Amniotic stem cell (primary cell): ENCODE data around the gene RECK.
"Not testable (repeated sequence)": the region's sequence is repeated elsewhere in the genome, so short reads cannot be mapped to it uniquely, and the experiment has no call there.

Experiments used
- DNase-seq: peaks from one replicate; lab custom pipeline; 2025; lab: John Stamatoyannopoulos, UW

The RECK gene

DNA sequence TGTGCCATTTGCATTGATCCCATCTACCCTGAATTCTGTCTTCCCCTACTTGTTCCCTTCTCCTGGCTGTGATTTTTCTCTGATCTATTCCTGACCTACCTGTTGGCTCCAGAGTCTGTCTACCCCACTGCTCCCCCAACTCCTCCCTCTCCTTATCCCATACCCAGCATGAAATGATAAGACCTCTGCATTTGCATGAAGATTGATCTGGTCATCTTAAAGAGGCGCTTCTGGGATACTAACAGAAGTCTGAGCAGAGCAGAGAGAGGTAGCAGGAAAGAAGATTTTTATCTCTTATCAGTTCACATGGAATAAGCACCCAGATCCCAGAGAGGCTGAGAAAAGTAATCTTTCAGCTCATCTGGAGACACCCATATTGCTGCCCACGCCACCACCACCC lies 81.5 kb downstream of the RECK start:
- DNase-seq: no peak

DNA sequence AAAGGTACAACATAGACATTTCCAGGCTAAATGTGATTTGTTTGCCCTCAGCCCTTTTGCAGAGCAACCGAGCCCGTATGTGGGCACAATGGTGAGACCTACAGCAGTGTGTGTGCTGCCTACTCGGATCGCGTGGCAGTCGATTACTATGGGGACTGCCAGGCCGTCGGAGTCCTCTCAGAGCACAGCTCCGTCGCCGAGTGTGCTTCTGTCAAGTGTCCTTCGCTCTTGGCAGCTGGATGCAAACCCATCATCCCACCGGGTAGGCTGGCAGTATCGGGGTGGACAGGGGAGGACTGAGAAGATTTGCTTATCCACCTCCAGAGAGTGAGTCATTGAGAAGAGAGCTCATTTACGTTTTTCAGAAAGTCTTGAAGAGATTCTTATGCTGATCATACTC lies 82.0 kb downstream of the RECK start:
- no peak for DNase-seq

DNA sequence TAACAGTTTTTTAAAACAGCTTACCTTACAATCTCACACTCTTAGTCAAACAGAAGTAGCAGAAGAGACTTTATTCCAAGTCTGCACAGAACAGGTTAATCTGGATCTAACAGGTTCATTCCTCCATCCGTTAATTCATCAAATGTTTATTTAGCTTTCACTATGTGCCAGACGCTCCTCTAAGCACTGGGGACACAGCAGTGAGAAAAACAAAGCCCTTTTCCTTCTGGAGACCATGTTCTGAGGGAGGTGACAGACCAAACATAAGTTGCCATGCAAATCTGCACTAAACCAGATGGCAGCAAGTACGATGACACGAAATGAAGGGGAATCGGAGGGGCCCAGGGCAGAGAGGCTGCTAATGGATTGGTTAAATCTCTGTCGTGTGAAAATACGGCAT lies 82.8 kb downstream of the RECK start:
- no peak for DNase-seq

DNA sequence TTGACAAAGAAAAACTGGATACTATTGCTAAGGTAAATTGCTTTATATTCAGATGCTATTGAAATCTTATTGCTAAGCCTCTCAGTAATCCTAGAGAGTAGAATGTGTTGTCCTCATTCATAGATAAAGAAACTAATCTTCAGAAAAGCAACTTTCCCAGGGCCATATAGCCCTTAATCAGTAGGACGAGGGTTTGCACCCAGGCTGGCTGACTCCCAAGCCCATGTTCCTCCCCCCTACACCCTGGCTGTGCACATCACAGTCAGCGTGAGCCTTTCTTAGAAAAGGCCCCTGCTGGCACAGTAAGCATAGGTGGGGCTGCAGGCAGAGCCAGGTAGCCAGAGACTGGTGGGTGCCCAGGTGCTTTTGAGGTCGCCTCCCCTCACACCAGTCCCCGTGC lies 84.0 kb downstream of the RECK start:
- DNase-seq: no peak

DNA sequence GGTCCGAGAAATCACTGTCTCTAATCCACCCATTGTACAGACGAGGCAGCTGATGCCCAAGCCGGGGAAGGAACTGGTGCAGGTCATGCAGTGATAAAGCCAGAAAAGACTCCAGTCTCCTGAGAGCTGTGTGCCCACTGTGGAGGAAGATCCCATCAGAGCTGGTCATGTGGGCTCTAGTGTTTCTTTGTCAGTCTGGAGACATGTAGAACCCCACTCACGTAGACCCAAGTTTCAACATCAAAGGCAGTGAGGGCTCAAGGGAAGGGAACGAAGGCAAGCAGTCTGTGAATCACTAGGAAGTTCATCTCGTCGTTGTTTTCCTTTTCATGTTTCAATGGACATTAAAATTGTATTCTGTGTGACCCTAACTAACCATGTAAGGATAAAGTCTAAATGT lies 85.3 kb downstream of the RECK start:
- no peak for DNase-seq

DNA sequence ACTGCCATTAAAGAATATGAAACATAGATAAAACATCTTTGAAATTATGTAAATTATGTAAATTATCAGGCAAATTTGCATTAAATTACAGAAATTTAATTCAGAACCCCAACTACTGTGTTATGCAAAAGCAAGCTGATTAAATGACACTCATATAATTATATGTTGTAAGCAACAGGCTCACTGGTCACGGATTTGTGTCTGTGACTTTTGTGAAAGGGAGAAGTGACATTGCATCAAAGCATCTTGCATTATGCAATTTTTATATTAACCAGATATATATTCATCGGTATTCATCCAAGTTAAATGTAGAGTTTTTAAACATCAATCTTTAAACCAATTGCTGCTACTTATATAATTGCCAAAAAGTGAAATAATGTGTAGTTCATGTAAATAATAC lies 86.8 kb downstream of the RECK start:
- no peak for DNase-seq

DNA sequence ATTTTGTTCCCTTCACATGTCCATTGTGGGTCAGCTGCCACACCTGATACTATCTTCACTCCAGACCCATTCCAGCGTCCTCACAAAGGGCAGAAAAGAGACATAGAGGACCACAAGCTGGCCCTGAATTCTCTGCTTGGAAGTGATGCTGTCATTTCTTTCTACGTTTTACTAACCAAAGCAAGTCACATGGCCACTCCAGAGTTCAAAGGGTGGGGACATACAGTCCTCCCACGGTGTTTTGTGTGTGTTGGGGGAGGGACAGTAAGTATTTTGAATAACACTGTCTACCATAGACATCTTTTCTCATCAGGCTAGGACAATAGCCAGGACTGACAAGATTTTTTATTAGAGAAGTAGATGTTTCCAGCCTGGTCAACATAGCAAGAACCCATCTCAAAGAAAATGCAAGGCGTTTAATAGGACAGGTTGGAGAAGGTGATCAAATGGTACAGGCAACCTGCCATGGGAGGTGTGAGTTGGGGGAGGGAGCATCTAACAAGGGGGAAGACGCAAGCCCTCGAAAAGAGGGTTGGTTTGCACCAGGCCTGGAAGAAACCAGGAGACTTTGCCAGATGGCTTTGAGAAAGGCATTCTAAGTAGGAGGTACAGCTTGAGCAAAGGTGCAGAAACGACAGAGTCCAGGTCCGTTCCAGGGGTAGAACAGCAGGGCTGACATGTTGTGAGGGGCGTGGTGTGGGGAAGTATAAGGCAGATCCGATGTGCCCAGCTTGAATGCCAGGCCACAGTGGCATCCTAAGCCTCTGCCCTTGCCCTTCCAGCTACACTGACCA lies 88.5 kb downstream of the RECK start:
- no peak for DNase-seq

DNA sequence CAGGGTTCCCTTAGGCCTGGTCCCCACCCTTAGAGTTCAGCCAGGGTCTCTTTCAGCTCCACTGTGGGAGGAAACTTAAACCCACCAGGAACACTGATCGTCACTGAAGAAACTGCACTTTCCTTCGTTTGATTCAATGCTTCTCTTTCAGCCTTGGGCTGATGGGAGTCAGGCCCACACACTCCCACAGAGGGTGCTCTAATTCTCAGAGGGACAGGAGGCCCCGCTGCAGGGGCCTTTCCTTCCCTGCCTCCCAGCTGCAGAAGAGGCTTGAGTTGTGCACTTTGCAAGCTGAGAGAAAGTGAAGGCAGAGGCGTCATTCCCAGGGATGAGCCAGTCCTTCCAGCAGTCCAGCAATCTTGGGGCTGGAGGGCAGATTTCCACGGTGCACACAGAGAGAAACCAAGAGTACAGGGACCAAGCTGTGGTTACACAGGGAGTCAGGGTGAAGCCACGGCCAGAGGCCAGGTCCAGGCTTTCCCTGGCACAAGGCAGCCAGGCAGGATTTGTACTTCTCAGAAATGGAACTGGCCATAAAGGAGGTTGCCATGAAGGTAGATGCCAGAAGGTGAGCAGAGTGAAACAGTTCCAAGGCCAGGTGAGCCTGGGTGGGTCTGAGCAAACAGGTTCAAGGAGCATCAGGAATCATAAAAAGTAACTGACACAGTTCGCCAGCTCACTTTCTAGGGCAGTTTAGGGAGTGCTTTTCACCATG lies 89.5 kb downstream of the RECK start:
- DNase-seq: no peak

DNA sequence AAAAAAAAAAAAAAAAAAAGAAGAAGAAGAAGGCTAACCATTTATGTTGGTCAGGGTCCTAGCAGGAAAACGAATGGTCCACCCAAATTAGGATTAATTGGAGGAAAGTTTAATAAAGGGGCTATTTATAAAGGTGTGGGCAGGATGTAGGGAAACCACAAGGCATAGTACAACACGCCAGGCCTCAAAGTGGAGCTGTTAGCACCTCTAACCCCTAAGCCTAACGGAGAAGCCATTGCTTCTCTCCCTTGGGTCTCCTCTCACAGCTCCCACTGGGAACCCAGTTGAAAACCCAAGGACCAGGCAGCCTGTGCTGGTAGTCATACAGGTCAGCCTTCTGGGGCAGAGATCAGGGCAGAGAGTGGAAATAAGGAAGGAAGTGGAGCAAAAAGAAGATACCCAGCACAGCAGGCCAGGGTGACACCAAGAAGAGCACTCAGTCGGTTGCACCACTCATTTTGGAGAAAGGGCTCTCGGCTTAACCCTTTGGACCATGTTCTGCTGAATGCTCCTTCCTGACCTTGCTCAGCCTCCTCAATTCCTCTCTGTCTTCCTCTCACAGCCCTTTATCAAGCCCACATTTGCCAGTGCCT lies 91.0 kb downstream of the RECK start:
- no peak for DNase-seq

DNA sequence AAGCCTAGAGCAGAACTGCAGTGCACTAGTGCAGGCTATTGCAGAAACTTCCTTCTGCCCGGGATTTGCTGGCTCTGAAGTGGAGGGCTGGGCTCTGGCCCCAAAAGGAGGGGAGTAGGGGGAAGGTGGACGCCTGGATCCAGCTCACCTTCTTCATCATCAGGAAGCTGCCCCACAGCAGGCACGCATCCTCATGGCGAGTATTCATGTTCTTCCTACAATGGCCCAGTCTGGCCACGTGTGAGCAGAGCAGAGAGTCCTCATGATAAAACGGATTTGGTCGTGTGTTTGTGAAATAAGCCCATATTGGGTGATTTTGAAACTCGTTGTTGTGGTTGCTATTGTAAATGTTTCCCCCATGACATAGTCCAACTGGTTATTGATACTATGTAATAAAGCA lies 91.6 kb downstream of the RECK start:
- DNase-seq: no peak

DNA sequence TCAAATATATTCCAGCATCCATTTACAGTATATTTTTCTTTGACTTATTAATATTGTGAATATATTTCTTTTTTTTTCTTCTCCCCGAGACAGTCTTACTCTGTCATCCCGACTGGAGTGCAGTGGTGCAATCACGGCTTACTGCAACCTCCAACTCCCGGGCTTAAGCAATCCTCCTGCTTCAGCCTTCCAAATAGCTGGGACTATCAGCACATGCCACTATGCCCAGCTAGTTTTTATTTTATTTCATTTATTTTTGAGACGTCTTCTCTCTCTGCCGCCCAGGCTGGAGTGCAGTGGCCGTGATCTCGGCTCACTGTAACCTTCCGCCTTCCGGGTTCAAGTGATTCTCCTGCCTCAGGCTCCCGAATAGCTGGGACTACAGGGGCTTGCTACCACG lies 92.4 kb downstream of the RECK start:
- no peak for DNase-seq

DNA sequence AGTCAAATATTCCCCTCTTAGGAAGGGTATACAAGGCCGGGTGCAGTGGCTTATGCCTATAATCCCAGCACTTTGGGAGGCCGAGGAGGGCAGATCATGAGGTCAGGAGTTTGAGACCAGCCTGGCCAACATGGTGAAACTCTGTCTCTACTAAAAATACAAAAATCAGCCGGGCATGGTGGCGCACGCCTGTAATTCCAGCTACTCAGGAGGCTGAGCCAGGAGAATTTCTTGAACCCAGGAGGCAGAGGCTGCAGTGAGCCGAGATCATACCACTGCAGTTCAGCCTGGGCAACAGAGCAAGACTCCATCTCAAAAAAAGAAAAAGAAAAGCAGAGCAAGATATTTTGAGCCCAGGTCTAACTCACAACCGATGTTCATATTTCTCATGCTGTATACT lies 95.0 kb downstream of the RECK start:
- not testable (repeated sequence) for DNase-seq

DNA sequence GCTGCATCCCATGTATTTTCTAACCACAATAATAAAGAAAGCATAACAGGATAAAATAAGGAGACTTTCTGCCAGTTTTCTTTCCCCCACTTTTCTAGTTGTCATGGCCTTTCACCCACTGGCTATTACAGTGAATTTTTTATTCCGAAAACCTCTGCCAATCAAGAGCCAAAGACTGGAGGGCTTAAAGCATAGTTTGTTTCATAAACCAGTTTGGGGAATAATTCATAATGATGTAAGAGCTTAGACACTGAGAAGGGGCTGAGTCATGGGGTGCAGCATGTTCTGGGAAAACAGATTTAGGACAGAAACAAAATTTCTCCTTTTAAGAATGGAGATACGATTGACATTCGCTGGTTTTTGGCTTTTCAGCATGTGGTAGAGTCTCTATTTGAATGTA lies 95.4 kb downstream of the RECK start:
- DNase-seq: no peak

DNA sequence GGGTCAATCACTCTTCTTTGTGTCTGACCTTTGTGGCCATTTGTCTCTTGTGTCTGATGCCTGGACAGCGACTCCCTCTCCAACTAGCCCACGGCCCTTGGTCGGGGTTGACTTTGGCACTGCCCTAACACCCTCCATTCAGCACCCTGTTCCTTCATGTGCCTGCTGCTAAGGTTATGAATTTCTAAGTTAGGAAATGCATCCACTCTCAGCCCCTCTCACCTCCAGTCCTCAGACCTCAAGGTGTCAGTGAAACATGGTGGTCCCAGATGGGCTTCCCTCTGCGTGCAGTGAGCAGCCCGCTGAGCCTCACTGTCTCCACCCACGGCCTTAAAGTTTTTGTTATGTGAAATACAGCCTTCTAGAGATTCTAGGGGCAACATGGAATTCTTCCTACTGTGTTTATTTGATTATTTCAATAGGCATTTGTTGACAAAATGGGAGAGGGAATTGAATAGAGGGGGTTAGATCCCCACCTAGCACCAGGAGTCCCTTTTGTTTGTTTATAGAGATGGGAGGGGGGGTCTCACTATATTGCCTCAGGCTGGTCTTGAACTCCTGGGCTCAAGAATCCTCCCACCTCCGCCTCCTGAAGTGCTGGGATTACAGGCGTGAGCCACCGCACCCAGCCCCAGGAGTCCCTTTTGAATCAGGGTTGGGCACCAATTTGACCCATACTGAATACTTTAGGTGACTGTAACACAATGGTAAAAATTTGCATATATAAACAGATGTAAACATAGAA lies 98.2 kb downstream of the RECK start:
- no peak for DNase-seq

DNA sequence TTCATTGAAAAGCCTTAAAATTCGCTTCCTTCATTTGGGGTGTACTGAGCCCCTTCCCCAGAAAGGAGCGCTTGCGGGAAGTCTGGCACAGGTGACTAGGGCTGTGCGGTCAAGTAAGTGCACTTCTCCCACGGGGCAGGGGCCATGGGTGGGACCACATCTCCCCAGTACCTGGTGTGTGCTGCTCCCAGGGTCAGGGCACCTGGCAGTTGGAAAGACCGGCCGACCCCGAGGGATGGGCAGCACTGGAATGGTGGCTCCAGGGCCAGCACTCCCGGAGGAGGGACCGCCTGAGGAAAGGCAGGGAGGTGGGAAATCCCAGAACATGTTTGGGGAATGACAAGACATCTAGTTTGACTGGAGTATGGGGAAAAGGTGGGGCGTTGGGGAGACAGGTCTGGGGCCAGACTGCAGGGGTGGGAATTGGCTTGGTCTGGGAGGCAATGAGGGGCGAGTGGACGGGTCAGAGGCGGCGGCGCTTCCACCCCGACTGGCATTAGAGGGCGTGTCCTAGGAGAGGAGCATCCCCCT lies 99.1 kb downstream of the RECK start:
- no peak for DNase-seq

DNA sequence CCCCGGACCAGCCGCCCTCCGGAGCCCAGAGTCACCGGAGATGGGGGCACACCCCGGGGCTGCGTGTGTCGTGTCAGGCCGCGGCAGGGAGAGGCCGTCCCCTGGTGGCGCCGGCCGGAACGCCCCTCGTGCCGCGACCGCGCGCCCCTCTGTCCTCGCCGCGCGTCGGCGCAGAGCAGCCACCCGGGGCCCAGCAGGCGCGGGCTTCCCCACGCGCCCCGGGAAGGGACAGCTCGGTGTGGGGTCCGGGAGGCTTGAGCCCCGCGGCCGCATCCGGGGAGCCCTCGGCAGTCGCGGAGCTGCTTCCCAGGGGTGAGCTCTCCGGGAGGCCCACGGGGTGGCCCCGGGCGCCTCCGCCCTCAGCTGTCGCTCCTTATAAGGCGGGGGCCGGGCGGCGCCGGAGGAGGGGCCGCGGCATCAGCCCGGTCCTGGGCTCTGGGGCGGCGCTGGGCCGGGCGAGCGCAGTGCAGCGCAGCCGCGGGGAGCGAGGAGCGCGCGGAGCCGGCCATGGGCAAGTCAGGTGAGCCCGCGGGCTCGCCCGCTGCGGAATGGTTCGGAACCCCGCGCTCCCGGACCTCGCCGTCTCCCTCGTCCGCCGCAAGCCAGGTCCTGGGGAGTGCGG lies 99.7 kb downstream of the RECK start, which contains the start of gene GLIPR2:
TSS of gene GLIPR2 (plus strand) at position 462 of the 622 bp plus-strand sequence. CDS start at position 508, 46 bp downstream.
- DNase-seq: no peak

DNA sequence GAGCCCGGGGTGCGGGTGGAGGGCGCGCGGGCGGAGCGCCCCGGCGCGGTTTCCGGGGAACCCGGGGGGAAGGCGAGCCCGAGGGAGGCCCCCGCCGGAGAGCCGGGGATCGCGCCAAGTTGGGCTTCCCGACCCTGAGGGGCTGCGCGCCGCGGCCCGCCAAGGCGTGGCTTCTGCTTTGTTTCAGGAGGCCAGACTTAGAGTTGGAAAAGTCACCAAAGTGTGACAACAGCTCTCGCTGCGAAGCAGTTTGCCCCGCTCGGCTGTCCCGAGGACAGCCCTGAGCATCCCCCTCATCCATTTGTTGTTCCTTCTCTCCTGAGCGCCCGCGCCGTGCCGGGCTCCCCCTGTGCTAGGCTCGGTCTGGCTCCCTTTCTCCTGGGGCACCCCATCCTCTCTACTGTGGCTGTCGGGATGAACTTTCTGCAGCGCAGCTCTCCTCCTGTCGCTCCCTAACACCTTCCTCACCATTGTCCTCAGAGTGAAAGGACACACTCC lies 100.2 kb downstream of the RECK start:
- DNase-seq: no peak

DNA sequence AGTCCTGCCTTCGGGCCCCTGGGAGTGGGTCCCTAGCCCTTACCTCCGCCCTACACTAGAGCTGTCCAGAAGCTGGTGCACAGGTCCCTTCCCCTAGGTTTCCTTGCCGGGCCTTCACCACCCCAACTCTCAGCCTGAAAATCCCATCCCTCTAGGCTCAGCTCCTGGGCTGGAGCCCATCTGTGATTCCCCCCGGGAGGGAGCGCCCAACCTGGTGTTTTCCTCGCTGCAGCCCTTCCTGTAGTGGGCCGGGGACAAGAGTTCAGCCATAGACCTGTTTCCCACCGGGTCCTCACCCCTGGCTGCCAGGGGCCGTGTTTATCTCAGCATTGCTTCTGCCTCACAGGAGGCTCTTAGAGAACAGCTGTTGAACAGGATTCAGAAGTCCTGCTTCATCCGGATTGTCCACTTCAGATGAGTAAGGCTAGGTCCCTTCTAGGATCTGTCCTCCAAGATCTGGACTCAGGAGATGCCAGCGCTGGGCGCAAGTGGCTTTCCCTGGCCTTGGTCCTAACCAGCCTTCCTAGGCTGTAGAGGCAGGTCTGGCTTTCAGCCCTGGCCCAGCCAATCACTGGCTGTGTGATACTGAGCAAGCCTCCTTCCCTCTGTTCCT lies 100.8 kb downstream of the RECK start:
- DNase-seq: no peak

DNA sequence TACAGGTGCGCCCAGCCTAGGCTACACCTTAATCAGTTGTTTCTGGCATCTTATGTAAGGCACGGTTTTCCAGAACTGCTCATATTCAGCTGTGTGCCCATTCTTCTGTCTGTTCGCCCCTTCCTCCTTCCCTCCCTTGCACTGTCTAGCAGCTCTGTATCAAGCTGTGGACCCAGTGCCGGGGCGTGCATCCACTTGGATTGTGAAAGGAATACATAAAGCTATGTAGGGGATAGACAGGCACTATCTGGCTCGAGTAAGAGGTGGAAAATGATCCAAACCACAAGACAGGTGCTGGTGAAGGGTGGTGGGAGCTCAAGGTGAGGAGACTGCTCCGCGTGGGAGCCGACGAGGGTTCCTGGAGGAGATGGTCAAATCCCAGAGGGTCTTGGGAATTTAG lies 101.8 kb downstream of the RECK start:
- no peak for DNase-seq

DNA sequence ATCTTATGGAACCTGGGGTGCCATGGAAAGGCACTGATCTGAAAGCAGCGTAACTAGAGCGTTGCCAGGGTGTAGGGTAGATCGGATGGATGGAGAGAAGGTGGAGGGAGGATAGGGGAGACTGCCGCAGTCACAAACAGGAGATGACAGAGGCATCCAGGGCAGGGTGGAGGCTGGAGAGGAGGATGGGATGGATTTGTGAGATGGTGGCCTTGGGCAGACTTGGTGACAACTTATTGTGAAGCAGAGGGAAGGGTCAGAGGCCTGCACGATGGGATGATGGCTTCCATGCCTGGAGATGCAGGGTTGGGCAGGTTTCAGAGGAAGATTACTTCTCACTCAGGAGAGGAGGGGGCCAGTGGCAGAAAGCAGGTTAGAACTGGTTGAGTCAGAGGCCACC lies 102.2 kb downstream of the RECK start:
- DNase-seq: no peak
